Duodenal mucosa (tissue), 2 donors: Measurements from ENCODE around the gene MB21D2.

ENCODE experiments used
- H3K27ac ChIP-seq: one replicate; pipeline ENCODE4 v1.7.0; 2013; ENCODE audit warnings: low read depth, low read length
- H3K27me3 ChIP-seq, 2 donors: one replicate each; pipeline ENCODE4 v1.7.0; 2013; ENCODE audit warnings: low read length in 2 of 2, control low read depth in 1 of 2; ENCODE audit not compliant: insufficient read depth in 2 of 2, control insufficient read depth in 1 of 2
- H3K36me3 ChIP-seq, 2 donors: one replicate each; pipeline ENCODE4 v1.7.0; 2013; ENCODE audit warnings: low read length in 2 of 2, control low read depth in 1 of 2; ENCODE audit not compliant: insufficient read depth in 2 of 2, control insufficient read depth in 1 of 2
- H3K4me1 ChIP-seq, 2 donors: one replicate each; pipeline ENCODE4 v1.7.0; 2013; ENCODE audit warnings: low read length in 2 of 2, control low read depth in 1 of 2; ENCODE audit not compliant: insufficient read depth in 2 of 2, control insufficient read depth in 1 of 2
- H3K4me3 ChIP-seq, 2 donors: one replicate each; pipeline ENCODE4 v1.7.0; 2013; ENCODE audit warnings: low read length in 2 of 2, low read depth in 1 of 2
- H3K9ac ChIP-seq, 2 donors: one replicate each; pipeline ENCODE4 v1.7.0; 2013; ENCODE audit warnings: low read length in 2 of 2, low read depth in 1 of 2
- H3K9me3 ChIP-seq, 2 donors: one replicate each; pipeline ENCODE4 v1.7.0; 2013; ENCODE audit warnings: low read length in 2 of 2, control low read depth in 1 of 2; ENCODE audit not compliant: control insufficient read depth in 1 of 2

The MB21D2 gene

GRCh38 chr3:192817506-192817905 lies 100.2 kb downstream of the MB21D2 start:
- Histone ChIP-seq H3K9me3 (no peaks in the 10 kb centered on the region), H3K4me3 (no peak overlapping the region), H3K27me3 (no peaks in the 10 kb centered on the region), H3K9ac (no peak overlapping the region), H3K36me3 (no peaks in the 10 kb centered on the region), H3K27ac (no peak overlapping the region), H3K4me1 (peaks cover 27 to 33% of the 10 kb centered on the region in 2 donors)

- Histone ChIP-seq H3K4me3 (no peak overlapping the region), H3K36me3 (no peaks in the 10 kb centered on the region), H3K4me1 (peaks cover 27 to 33% of the 10 kb centered on the region in 2 donors), H3K27ac (no peak overlapping the region), H3K9me3 (no peaks in the 10 kb centered on the region), H3K9ac (no peak overlapping the region), H3K27me3 (no peaks in the 10 kb centered on the region)
Observed at GRCh38 chr3:192817053-192817452, 100.6 kb downstream of the MB21D2 start.

DNA sequence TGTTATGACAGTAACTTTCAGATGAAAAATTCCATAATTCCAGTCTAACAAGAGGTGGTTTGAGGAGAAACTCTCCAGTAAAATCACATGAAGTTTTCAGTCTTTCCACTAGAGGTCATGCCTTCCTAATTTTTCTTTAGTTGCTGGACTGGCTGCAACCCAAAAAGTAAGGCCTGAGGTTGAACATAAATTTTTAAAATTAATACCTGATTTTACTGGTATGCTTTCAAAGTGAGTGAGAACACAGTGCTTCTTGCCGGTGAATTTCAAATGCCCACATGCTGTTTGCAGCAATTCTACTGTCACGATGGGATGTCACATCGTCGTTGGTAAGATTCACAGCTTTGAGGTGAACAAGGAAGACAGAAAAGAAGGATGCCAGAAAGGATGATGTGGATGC lies 101.3 kb downstream of the MB21D2 start:
- Histone ChIP-seq H3K9ac (no peak overlapping the region), H3K27me3 (no peaks in the 10 kb centered on the region), H3K36me3 (no peaks in the 10 kb centered on the region), H3K4me3 (no peak overlapping the region), H3K9me3 (no peaks in the 10 kb centered on the region), H3K4me1 (peaks cover 27 to 29% of the 10 kb centered on the region in 2 donors), H3K27ac (no peak overlapping the region)

- Histone ChIP-seq H3K4me3 (no peak overlapping the region), H3K27me3 (no peaks in the 10 kb centered on the region)
Observed at GRCh38 chr3:192812743-192813383, 104.8 kb downstream of the MB21D2 start.

DNA sequence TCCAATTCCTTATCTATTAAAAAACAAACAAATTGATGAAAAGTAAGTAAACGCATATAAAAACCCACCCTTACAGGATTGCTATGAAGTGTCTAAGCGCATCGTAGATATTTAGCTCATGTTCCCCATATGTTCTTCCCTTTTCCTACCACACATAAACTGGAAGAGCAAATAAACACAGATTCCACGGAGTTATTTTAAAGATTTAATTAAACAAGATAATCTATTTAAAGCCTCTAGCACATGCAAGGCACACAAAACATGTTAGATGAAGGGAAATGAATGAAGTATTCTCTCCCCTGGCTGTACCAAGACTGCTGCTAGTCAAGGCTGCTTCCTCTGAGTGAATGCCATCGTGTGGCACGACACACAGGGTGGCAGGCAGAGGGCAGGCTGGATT lies 111.9 kb downstream of the MB21D2 start:
- no peaks in the 10 kb centered on the region for H3K27me3 ChIP-seq
- no peaks in the 10 kb centered on the region for H3K36me3 ChIP-seq
- no peak overlapping the region for H3K9ac ChIP-seq
- H3K27ac ChIP-seq: no peak overlapping the region
- no peaks in the 10 kb centered on the region for H3K9me3 ChIP-seq
- no peak overlapping the region for H3K4me3 ChIP-seq
- no peaks in the 10 kb centered on the region for H3K4me1 ChIP-seq

More at GRCh38 chr3:192812743-192813383, 104.8 kb downstream of the MB21D2 start:
- no peaks in the 10 kb centered on the region for H3K9me3 ChIP-seq
- no peak overlapping the region for H3K9ac ChIP-seq
- peaks cover under 1 to 2% of the 10 kb centered on the region in 2 donors for H3K4me1 ChIP-seq
- H3K36me3 ChIP-seq: no peaks in the 10 kb centered on the region
- H3K27ac ChIP-seq: no peak overlapping the region

GRCh38 chr3:192804502-192804901 lies 113.2 kb downstream of the MB21D2 start:
- no peaks in the 10 kb centered on the region for H3K36me3 ChIP-seq
- no peak overlapping the region for H3K27ac ChIP-seq
- H3K4me1 ChIP-seq: no peaks in the 10 kb centered on the region
- H3K4me3 ChIP-seq: no peak overlapping the region
- no peak overlapping the region for H3K9ac ChIP-seq
- no peaks in the 10 kb centered on the region for H3K9me3 ChIP-seq
- H3K27me3 ChIP-seq: no peaks in the 10 kb centered on the region

DNA sequence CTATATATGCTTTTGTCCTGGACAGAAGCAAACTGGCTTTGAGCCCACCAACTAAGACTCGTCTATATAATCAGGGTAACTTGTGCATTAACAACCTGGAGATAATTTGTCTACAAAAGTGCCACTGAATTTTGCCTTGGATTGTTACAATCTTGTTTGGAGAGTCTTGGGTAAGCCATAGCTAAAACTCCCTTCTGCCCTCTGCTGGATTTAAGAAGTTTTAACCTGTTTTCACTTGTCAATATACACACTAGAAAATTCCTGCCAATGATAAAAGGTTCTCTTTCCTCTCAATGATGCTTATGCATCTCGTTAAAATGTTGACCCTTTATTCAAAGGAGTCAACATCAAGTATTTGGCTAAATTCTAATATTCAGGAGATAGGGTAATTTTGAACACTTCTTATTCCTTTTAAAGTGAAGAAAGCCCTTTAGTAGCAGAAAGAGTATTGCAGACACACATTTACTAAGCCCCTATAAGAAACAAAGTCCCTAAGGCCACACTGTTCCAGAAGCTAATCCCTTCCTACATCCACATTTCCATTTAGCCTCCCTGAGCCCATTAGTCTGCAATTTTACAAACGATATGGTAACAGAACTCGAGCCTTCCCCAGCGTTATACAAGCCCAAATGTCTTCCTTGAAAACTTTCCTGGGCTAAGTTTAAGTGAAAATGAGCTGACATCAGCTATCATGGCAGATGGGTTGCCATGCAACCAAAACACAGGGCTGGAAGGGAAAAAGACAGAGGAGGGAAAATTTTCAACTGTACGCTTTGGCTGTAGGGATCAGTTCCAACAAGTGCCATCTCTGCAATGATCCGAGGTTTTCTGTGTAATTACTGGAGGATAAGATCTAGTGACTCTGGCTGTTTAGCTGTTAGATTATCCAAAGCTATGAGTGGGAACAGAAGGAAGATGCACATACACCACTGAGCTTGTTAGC lies 114.4 kb downstream of the MB21D2 start:
- H3K27ac ChIP-seq: no peak overlapping the region
- peaks cover 5 to 12% of the 10 kb centered on the region in 2 donors for H3K36me3 ChIP-seq
- no peaks in the 10 kb centered on the region for H3K27me3 ChIP-seq
- no peak overlapping the region for H3K9ac ChIP-seq
- no peaks in the 10 kb centered on the region for H3K9me3 ChIP-seq
- H3K4me3 ChIP-seq: no peak overlapping the region
- H3K4me1 ChIP-seq: no peaks in the 10 kb centered on the region

DNA sequence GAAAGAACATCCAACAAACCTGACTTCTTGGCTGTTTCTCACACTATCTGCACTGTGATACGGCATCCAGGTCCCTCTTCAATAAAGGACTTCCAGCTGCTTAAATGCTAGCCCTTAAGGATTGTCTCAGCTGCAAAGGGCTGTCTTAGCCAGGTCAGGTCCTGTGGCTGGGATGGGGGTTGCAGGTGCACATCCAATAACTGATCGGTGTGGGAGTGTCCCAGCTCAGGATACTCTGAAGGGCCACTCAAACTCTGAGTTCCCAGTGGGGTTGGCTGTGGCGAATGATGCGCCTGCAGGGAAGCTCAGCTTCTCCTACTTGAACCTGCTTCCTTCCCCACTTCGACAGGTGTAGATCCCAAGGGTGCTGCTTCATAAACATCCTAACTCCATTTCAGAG lies 115.7 kb downstream of the MB21D2 start:
- peaks cover 5 to 12% of the 10 kb centered on the region in 2 donors for H3K36me3 ChIP-seq
- H3K27me3 ChIP-seq: no peaks in the 10 kb centered on the region
- no peak overlapping the region for H3K4me3 ChIP-seq
- H3K9ac ChIP-seq: no peak overlapping the region
- no peaks in the 10 kb centered on the region for H3K4me1 ChIP-seq
- H3K27ac ChIP-seq: no peak overlapping the region
- H3K9me3 ChIP-seq: no peaks in the 10 kb centered on the region

GRCh38 chr3:192799721-192800120 lies 117.9 kb downstream of the MB21D2 start:
- no peaks in the 10 kb centered on the region for H3K27me3 ChIP-seq
- peaks cover 5 to 15% of the 10 kb centered on the region in 2 donors for H3K36me3 ChIP-seq
- H3K27ac ChIP-seq: no peak overlapping the region
- H3K9me3 ChIP-seq: no peaks in the 10 kb centered on the region
- H3K4me1 ChIP-seq: no peaks in the 10 kb centered on the region
- H3K4me3 ChIP-seq: no peak overlapping the region
- no peak overlapping the region for H3K9ac ChIP-seq

DNA sequence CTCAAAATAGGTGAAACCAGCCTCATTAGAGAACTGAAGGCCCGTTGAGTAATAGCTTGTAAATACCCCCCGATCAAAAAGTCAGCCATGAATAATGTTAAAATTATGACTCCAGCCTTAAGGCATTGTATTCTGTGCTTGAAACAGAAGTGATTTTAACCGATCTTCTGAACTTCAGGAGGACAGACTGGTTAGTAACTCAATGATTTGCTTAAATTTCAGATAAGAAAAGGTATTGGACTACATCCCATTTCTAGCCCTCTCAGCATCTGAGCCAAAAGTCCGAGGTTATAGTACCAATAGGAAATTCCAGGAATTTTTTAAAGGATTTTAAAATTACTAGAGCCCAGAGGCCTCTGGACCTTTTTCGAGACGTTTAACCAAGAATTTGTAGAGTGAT lies 122.6 kb downstream of the MB21D2 start:
- H3K27ac ChIP-seq: no peak overlapping the region
- H3K9me3 ChIP-seq: no peaks in the 10 kb centered on the region
- no peaks in the 10 kb centered on the region for H3K4me1 ChIP-seq
- peaks cover 5 to 15% of the 10 kb centered on the region in 2 donors for H3K36me3 ChIP-seq
- no peaks in the 10 kb centered on the region for H3K27me3 ChIP-seq
- no peak overlapping the region for H3K4me3 ChIP-seq
- H3K9ac ChIP-seq: no peak overlapping the region
